GM19372 (cell line): ENCODE results near the gene KRT73.

Source experiments
- ATAC-seq: cut with Tn5 transposase; IDR thresholded peaks from one replicate; pipeline ENCODE4 v1.9.1; 2021; ENCODE audit warnings: mild to moderate bottlenecking, low read depth, moderate library complexity; ENCODE audit not compliant: unreplicated experiment

KRT73 gene

GRCh38 chr12:52618216-52618615 lies at the start of gene KRT73:
TSS of gene KRT73 (minus strand) at chr12:52618559. CDS start at chr12:52618524, 35 bp downstream.
- ATAC-seq = no peak

GRCh38 chr12:52667931-52668330 lies 49.6 kb upstream of the KRT73 start:
- ATAC-seq = no peak

GRCh38 chr12:52667509-52667908 lies 49.1 kb upstream of the KRT73 start:
- ATAC-seq = no peak

GRCh38 chr12:52666471-52666870 lies 48.1 kb upstream of the KRT73 start:
- no peak for ATAC-seq

GRCh38 chr12:52663420-52663819 lies 45.1 kb upstream of the KRT73 start:
- ATAC-seq = no peak

- no peak for ATAC-seq
These were observed 44.5 kb upstream of the KRT73 start for GRCh38 chr12:52662918-52663229.

GRCh38 chr12:52662093-52662917 lies 43.9 kb upstream of the KRT73 start:
- ATAC-seq = no peak

- no peak for ATAC-seq
These were observed 43.3 kb upstream of the KRT73 start for GRCh38 chr12:52661668-52662067.

GRCh38 chr12:52660934-52661499 lies 42.7 kb upstream of the KRT73 start:
- no peak for ATAC-seq

GRCh38 chr12:52659951-52660350 lies 41.6 kb upstream of the KRT73 start:
- ATAC-seq = no peak

GRCh38 chr12:52659395-52659794 lies 41.0 kb upstream of the KRT73 start:
- no peak for ATAC-seq

GRCh38 chr12:52658196-52658595 lies 39.8 kb upstream of the KRT73 start:
- no peak for ATAC-seq

GRCh38 chr12:52657250-52657902 lies 39.0 kb upstream of the KRT73 start:
- ATAC-seq = no peak

GRCh38 chr12:52656616-52657015 lies 38.3 kb upstream of the KRT73 start:
- ATAC-seq = no peak

- ATAC-seq = no peak
These were observed 37.4 kb upstream of the KRT73 start for GRCh38 chr12:52655720-52656124.

- ATAC-seq = no peak
These were observed 36.9 kb upstream of the KRT73 start for GRCh38 chr12:52655251-52655650.

- no peak for ATAC-seq
These were observed 33.4 kb upstream of the KRT73 start, which contains the start of gene KRT2 for GRCh38 chr12:52651726-52652261. TSS of gene KRT2 (minus strand) at chr12:52652211. CDS start at chr12:52652142, 69 bp downstream.

GRCh38 chr12:52650520-52651081 lies 32.2 kb upstream of the KRT73 start:
- no peak for ATAC-seq

GRCh38 chr12:52649066-52649465 lies 30.7 kb upstream of the KRT73 start:
- ATAC-seq = no peak

GRCh38 chr12:52648012-52648550 lies 29.7 kb upstream of the KRT73 start:
- ATAC-seq = no peak

GRCh38 chr12:52647601-52648000 lies 29.2 kb upstream of the KRT73 start:
- ATAC-seq = no peak
